OCI-LY1 (cell line): ENCODE data around the gene MTX1.

ENCODE experiments used
- EZH2 ChIP-seq: fragments of 200-600 bp; sonication (generic), shearing (Covaris generic); IDR thresholded peaks from 2 replicates; pipeline ENCODE4 v1.8.0; 2017; ENCODE audit warnings: borderline replicate concordance, mixed run types, mild to moderate bottlenecking, antibody characterized with exemption, low read length, moderate library complexity, mixed read lengths
- TF ChIP-seq, protein P1 (sequence below): fragments of 200-600 bp; sonication (generic), shearing (Covaris generic); IDR thresholded peaks from 2 replicates; pipeline ENCODE4 v1.5.1; 2017; ENCODE audit warnings: mild to moderate bottlenecking, antibody characterized with exemption, low read length, moderate library complexity, mixed read lengths

DNA sequence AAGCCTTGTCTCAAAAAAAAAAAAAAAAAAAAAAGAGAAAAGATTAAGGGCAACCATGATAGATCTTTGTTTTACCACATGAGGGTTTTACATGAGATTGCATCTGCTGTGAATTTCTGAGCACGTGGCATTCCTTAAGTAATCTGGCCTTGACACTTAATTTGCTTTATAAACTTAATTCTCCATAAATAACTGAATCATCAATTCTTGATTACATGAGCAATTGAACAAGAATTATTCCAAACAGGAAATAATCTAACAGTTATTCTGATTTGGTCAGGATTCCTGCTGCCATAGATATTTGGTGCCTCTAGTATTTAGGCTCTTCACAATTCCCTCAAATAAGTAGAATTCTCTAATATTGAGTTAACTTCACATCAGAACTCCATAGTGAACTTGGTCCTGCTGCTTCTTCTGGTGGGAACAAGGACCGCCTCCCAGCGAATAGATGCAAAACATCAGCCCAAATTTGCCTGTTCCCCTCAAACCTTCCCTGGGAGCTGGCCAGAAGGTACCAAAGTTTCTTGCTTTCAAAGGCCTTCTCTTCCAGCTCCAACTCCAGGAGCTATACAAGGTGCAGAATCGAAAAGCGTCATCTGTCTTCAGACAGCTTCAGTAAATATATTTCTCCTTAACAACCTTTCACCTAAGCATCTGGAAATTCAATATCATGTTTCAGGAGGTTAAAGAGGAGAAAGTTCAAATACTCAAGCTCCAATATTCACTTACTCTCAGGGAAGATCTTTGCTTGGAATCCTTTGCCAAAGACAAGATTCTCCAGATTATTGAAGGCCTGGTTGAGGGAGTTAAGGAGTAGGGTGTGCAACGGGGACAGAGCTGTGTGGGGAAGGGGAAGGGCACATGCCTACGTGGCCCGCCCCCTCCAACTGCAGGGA lies 36.4 kb upstream of the MTX1 start:
- TF ChIP-seq, protein P1, sequence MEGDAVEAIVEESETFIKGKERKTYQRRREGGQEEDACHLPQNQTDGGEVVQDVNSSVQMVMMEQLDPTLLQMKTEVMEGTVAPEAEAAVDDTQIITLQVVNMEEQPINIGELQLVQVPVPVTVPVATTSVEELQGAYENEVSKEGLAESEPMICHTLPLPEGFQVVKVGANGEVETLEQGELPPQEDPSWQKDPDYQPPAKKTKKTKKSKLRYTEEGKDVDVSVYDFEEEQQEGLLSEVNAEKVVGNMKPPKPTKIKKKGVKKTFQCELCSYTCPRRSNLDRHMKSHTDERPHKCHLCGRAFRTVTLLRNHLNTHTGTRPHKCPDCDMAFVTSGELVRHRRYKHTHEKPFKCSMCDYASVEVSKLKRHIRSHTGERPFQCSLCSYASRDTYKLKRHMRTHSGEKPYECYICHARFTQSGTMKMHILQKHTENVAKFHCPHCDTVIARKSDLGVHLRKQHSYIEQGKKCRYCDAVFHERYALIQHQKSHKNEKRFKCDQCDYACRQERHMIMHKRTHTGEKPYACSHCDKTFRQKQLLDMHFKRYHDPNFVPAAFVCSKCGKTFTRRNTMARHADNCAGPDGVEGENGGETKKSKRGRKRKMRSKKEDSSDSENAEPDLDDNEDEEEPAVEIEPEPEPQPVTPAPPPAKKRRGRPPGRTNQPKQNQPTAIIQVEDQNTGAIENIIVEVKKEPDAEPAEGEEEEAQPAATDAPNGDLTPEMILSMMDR = no peak
- TF ChIP-seq EZH2 = no peak
